ENCODE results near the gene TTC19.

TTC19 gene

DNA sequence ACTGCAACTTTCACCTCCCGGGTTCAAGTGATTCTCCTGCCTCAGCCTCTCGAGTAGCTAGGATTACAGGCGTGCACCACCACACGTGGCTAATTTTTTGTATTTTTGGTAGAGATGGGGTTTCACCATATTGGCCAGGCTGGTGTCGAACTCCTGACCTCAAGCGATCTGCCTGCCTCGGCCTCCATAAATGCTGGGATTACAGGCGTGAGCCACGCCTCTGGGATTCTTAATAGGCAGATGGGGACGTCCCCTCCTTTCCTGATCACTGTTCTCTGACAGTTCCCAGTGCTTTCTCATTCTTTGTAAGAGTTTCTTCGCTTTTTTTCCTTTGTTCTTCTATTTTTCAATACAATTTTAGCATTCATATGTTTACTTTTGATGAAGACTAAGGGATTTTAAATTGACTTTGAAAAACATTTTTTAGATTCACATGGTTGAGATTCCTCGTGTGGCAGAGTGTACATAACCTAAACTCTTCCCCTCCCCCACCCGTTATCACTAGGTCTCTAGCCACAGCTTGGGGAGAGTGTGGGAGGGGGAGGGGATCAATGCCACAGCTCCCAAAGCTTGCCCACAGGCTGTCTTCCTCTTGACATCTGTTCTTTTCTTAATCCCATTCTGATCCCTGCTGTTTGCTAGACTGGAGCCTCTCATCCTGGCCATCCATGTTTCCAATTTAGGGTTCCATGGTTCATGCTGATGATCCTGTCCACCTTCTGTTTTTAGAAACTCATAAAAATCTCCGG lies 43.7 kb upstream of the TTC19 start:
- TF ChIP-seq, protein P1, sequence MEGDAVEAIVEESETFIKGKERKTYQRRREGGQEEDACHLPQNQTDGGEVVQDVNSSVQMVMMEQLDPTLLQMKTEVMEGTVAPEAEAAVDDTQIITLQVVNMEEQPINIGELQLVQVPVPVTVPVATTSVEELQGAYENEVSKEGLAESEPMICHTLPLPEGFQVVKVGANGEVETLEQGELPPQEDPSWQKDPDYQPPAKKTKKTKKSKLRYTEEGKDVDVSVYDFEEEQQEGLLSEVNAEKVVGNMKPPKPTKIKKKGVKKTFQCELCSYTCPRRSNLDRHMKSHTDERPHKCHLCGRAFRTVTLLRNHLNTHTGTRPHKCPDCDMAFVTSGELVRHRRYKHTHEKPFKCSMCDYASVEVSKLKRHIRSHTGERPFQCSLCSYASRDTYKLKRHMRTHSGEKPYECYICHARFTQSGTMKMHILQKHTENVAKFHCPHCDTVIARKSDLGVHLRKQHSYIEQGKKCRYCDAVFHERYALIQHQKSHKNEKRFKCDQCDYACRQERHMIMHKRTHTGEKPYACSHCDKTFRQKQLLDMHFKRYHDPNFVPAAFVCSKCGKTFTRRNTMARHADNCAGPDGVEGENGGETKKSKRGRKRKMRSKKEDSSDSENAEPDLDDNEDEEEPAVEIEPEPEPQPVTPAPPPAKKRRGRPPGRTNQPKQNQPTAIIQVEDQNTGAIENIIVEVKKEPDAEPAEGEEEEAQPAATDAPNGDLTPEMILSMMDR (conservative IDR thresholded peaks at IDR 0.05; ENCODE audit: low read length), result no peak
- DNase-seq (ENCODE audit: low read depth), result no peak

DNA sequence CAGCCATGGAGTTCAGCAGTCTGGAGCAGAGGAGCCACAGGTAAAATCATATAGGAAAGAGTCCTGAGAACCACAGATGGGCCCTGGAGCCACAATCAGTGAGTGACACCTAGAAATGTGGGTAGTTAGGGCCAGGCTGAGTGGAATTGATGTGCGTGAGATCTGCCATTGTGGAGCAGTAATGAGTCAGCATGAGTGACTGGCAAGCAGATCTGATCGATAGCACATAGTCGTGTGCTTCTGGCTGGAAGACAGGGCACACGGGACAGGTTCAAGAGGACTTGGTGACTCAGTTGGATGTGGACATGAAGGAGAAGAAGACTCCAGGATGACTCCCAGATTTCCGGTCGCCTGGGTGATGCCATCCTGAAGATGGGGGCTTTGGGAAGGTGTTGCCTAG lies 42.4 kb upstream of the TTC19 start:
- H3K4me3 ChIP-seq (ENCODE audit: low read length), result no peak overlapping the region
- no peak for DNase-seq (ENCODE audit: low read depth)
- TF ChIP-seq, protein P1 (conservative IDR thresholded peaks at IDR 0.05; ENCODE audit: low read length), result no peak

More for the DNA sequence above, 43.7 kb upstream of the TTC19 start:
- H3K4me3 ChIP-seq (ENCODE audit: low read length), result no peak overlapping the region

DNA sequence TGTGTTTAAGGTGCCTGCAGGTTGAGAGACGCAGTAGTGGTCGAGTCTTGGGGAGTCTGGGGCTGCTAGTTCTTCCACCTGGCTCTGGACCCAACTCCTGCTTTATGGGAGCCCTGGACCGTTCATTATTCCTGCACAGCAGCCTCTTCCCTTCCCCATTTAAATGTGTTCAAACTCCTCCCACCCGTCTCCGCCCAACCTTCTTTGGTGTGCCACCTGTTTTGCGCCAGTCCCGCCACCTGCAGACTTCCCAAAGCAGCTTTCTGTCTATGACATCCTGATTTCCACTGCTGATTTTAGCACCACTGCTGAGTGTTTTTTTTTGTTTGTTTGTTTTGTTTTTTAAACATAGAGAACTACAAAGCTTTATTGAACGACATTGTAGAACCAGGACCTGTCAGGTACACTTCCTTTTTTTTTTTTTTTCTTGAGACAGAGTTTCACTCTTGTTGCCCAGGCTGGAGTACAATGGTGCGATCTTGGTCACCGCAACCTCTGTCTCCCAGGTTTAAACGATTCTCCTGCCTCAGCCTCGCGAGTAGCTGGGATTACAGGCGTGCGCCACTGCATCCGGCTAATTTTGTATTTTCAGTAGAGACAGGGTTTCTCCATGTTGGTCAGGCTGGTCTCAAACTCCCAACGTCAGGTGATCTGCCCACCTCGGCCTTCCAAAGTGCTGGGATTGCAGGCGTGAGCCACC lies 41.9 kb upstream of the TTC19 start:
- TF ChIP-seq, protein P1 (conservative IDR thresholded peaks at IDR 0.05; ENCODE audit: low read length), result no peak
- no peak for DNase-seq (ENCODE audit: low read depth)
- H3K4me3 ChIP-seq (ENCODE audit: low read length), result no peak overlapping the region

DNA sequence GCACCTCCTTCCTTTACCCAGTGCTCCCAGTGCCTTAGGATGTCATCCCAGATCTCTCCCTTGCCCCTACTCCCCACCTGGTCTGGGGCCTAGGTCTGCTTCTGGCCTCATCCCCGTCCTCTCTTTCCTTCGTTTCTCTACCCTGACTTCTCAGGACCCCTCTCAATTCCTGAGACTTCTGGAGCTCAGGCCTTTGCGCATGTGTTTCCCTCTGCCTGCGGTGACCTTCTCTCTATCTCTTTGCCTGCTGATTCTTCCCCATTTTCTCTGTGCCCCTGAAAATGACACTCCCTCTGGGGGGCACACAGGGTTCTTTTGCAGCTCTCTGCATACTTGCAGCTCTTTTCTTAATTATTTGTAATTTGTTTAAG lies 41.2 kb upstream of the TTC19 start:
- TF ChIP-seq, protein P1 (conservative IDR thresholded peaks at IDR 0.05; ENCODE audit: low read length), result no peak
- H3K4me3 ChIP-seq (ENCODE audit: low read length), result no peak overlapping the region
- DNase-seq (ENCODE audit: low read depth), result no peak

DNA sequence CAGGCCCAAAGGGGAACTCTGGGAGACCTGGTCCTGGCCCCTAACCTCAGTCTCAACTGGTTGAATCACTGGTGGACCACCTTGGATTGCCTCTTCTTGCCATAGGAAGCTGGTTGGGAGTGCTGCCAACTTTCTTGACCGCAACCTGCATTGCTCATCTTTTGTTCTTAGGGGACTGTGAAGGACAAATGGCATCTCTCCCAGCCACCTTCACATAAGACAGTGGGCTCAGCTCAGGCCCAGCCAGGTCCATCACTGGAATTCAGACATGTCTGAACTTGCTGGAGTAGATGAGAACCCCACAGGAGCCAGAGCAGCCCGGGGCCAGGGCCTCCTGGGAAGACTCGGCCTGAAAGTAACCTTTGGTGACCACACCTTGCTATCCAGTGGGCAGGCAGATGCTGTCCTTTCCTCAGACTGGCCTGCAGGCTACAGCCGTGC lies 35.9 kb upstream of the TTC19 start:
- DNase-seq (ENCODE audit: low read depth), result no peak

DNA sequence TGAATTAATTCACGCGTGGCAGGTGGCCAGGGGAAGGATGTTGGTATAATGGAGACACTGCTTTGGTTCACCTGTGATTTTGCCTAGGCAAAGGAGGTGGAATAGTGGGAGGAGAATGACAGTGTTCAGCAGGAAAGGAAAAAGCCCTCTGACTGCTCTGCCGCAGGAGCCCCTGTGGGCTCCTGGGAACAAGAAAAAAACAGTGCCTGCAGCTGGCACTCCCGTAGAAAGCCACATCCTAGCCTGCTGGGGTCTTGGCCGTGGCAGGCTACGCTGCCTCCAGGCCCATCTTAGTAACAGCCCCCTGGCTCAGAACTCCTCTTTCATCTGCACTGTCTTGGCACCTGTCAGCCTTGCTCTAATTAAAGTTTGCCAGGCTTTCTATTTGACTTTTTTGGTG lies 34.1 kb upstream of the TTC19 start:
- TF ChIP-seq, protein P1 (conservative IDR thresholded peaks at IDR 0.05; ENCODE audit: low read length), result no peak
- H3K4me3 ChIP-seq (ENCODE audit: low read length), result no peak overlapping the region
- no peak for DNase-seq (ENCODE audit: low read depth)

More for the DNA sequence above, 35.9 kb upstream of the TTC19 start:
- TF ChIP-seq, protein P1 (conservative IDR thresholded peaks at IDR 0.05; ENCODE audit: low read length), result no peak
- no peak overlapping the region for H3K4me3 ChIP-seq (ENCODE audit: low read length)
